H1 (cell line): ENCODE results near the gene BMAL2. TPM values are rescaled to one million over a fixed set of nuclear protein-coding genes. Genes with fewer than 3 reads are reported as not detected.

Experiments used
- CTBP2 ChIP-seq: IDR thresholded peaks from 2 replicates; pipeline ENCODE4 v1.7.0; 2011; ENCODE audit warnings: borderline replicate concordance, mild to moderate bottlenecking, moderate library complexity, mixed read lengths, low read length; ENCODE audit not compliant: insufficient read depth, insufficient read length
- GABPA ChIP-seq: IDR thresholded peaks from 2 replicates; pipeline ENCODE4 v1.6.1; 2011; ENCODE audit warnings: mild to moderate bottlenecking, low read length, moderate library complexity, borderline replicate concordance; ENCODE audit not compliant: insufficient read depth
- PHF8 ChIP-seq: fragments of 200-600 bp; sonication (generic); conservative IDR thresholded peaks from 2 replicates; pipeline ENCODE4 v1.7.1; 2012; ENCODE audit warnings: low read depth, mild to moderate bottlenecking, inconsistent platforms, low read length, moderate library complexity
- RBBP5 ChIP-seq: IDR thresholded peaks from 2 replicates; pipeline ENCODE4 v1.7.1; 2012; ENCODE audit warnings: low read depth, mild to moderate bottlenecking, inconsistent platforms, low read length, moderate library complexity, borderline replicate concordance
- TAF1 ChIP-seq: IDR thresholded peaks from 2 replicates; pipeline ENCODE4 v1.6.1; 2011; ENCODE audit warnings: mild to moderate bottlenecking, low read depth, low read length
- TAF7 ChIP-seq: optimal IDR thresholded peaks from 2 replicates; pipeline ENCODE3; 2011; ENCODE audit warnings: low read depth, mild to moderate bottlenecking, inconsistent platforms, low read length, moderate library complexity, borderline replicate concordance
- YY1 ChIP-seq: IDR thresholded peaks from 2 replicates; pipeline ENCODE4 v1.6.1; 2011; ENCODE audit warnings: low read depth, mild to moderate bottlenecking, low read length
- polyA plus RNA-seq, 7 experiments: library from polyadenylated mRNA; depleted of rRNA in 3 of 7; stranded (reverse) in 5 of 7; unstranded in 2 of 7; fragments of >200 nt in 5 of 7; fragments of 200-250 nt in 2 of 7; gene quantifications; 1 replicate in 5 of 7; 2 replicates in 1 of 7; 4 replicates in 1 of 7; pipeline versions ENCODE4 v1.2.1 to v1.2.3, GENCODE V29; 2011 to 2013; ENCODE audit warnings: missing spikeins in 2 of 7, mixed read lengths in 2 of 7
- total RNA-seq: library from RNA; stranded (reverse); fragmentation: NEBNext Ultra II Directional; extraction: Animal tissue kit (Norgen Biotek cat#: 25700); gene quantifications from 2 replicates; pipeline ENCODE4 v1.2.1, GENCODE V29; 2021

Gene BMAL2
- total and polyA plus RNA-seq, 2 of the 8 experiments (the other 6 are each of a cell fraction or from before 2014, with no cell fraction given), result 3.2 to 20.6 TPM

DNA sequence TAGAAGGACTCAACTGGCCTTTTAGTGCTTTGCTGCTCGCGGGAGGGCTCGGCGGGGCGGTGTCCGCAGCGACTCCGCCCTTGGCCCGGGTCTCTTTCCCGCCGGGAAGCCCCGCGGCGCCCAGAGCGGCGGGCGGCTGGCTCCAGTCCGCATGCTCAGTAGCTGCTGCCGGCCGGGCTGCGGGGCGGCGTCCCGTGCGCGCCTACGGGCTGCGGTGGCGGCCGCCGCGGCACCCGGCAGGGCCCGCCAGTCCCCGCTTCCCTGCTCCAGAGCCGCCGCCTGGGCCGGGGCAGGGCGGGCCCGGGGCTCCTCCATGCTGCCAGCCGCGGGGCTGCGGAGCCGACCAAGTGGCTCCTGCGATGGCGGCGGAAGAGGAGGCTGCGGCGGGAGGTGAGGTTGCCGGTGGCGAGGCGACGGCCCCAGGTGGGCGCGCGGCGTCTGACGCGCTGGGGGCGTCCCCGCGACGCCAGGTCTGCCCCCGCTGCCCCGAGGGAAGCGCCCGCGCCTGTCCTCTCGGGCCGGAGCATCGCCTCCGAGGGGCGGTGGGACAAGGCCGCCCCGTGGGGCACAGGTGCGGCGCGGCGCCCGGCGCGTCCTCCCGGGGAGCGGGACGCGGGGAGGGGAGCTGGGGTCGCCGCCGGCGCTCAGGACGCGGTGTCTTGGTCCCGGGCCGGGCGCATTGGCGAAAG is at the start of gene BMAL2 (continued):
- TF ChIP-seq YY1, result 0 out of 2 replicates have a peak, but pooled peaks have one; percentile 44
- TF ChIP-seq RBBP5, result peak; percentile 92; the same call in 1 of the 2 replicates
- peak; percentile 20 for TF ChIP-seq TAF7
- TF ChIP-seq TAF1, result peak; percentile 86
- TF ChIP-seq CTBP2, result no peak
- peak; percentile 79 for TF ChIP-seq PHF8
- no peak for TF ChIP-seq GABPA
